Measurements from ENCODE around the gene NRIP3. TPM values are rescaled to one million over a fixed set of nuclear protein-coding genes. Genes with fewer than 3 reads are reported as not detected.
A peak's percentile ranks its signal among the peaks of the same experiment; 100 is the strongest.

NRIP3 gene
- total RNA-seq, 4 donors from 2014 or later = 0.80 to 1.7 TPM; not detected in 2

DNA sequence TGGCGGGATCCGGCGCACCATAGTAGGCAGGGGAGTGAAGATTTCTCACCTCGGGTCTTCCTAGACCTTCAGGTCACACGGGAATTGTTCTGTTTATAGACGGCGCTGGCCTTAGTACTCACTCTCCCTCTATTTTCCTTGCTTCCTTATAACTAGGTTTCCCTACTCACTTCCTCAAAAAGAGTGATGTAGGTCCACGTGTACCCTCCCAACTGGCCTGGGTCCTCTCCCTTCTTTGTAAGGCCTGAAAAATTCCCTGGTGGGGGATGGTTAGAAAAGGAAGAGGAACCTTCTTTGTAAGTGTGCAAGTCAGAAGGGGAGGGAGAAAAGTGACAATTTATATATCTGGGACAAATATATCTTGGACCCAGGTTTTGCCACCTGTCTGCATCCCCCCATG lies 36.6 kb downstream of the NRIP3 start:
- no peak for DNase-seq
- Histone ChIP-seq H3K4me1 (peaks cover 0 to 19% (median 10%) of the 10 kb centered on the region in 4 donors), H3K27ac (no peak overlapping the region), H3K9me3 (no peaks in the 10 kb centered on the region), H3K4me3 (no peak overlapping the region), H3K27me3 (no peaks in the 10 kb centered on the region), H3K36me3 (no peaks in the 10 kb centered on the region)
- TF ChIP-seq POLR2A (IDR thresholded peaks at IDR 0.05) = no peak
- TF ChIP-seq, protein P1, sequence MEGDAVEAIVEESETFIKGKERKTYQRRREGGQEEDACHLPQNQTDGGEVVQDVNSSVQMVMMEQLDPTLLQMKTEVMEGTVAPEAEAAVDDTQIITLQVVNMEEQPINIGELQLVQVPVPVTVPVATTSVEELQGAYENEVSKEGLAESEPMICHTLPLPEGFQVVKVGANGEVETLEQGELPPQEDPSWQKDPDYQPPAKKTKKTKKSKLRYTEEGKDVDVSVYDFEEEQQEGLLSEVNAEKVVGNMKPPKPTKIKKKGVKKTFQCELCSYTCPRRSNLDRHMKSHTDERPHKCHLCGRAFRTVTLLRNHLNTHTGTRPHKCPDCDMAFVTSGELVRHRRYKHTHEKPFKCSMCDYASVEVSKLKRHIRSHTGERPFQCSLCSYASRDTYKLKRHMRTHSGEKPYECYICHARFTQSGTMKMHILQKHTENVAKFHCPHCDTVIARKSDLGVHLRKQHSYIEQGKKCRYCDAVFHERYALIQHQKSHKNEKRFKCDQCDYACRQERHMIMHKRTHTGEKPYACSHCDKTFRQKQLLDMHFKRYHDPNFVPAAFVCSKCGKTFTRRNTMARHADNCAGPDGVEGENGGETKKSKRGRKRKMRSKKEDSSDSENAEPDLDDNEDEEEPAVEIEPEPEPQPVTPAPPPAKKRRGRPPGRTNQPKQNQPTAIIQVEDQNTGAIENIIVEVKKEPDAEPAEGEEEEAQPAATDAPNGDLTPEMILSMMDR (IDR thresholded peaks at IDR 0.05) = no peak

DNA sequence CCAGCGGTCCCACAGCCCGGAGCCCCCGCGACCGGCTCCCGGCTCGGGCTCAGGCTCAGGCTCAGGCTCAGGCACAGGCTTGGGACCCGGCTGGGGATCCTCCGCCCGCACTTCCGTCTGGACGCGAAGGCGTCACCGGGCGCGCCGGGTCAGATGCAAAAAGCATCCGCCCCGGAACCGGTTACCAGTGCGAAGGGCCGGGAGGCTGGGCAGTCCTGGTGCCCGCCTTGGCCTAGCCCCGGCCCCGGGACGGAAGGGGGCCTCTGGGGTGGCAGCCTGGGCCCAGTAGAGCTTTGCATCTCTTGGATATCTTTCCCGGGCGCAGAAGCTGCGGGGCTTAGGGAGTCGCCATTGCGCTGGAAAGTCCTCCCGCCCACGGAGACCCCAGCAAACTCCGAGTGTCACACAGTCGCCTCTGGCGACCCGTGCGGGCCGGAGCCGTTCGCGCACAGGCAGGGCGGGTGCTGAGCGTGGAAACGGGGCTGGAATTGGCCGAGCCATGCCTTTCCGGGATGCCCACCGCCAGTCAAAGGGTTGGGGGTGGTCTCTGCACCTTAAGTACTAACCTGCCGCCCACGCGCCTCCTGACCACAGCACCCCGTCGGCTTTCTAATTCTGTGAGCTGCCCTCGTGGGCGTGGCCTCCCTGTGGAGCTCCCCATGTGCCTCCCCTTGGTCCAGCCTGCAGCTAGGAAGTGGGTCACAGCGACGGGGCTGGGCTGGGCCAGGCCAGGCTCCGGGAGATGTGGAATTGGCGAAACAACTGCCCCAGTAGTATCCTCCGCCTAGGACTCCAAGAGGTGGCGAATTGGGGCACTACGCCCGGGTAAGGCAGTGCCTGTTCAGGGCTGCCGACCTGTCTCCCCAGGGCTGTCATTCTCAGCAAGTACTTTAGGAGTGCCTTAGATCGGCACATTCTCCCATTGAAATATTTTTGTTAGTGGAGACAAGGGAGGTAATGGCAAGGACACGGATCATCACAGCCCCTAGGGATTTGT lies 39.2 kb downstream of the NRIP3 start, which contains the start of gene TMEM9B:
Gene TMEM9B, minus strand, starts transcription at position 119 of the 997 bp plus-strand sequence. CDS start 129 bp downstream, outside the sequence.
- peak; percentile 89 to 96 (median 96) for DNase-seq
- peaks cover 0 to 31% (median 10%) of the 10 kb centered on the region in 4 donors for H3K4me1 ChIP-seq
- H3K9me3 ChIP-seq = no peaks in the 10 kb centered on the region
- H3K4me3 ChIP-seq = peak within 1 kb of the TSS; percentile 89 to 91 (median 90)
- peak within 1 kb of the TSS; percentile 95 to 96 (median 96) for H3K27ac ChIP-seq
- no peaks in the 10 kb centered on the region for H3K36me3 ChIP-seq
- H3K27me3 ChIP-seq = no peaks in the 10 kb centered on the region
- peak; percentile 94 to 96 for TF ChIP-seq POLR2A (IDR thresholded peaks at IDR 0.05)
- TF ChIP-seq, protein P1 (IDR thresholded peaks at IDR 0.05) = peak in 1 of 6 experiments; percentile 7

DNA sequence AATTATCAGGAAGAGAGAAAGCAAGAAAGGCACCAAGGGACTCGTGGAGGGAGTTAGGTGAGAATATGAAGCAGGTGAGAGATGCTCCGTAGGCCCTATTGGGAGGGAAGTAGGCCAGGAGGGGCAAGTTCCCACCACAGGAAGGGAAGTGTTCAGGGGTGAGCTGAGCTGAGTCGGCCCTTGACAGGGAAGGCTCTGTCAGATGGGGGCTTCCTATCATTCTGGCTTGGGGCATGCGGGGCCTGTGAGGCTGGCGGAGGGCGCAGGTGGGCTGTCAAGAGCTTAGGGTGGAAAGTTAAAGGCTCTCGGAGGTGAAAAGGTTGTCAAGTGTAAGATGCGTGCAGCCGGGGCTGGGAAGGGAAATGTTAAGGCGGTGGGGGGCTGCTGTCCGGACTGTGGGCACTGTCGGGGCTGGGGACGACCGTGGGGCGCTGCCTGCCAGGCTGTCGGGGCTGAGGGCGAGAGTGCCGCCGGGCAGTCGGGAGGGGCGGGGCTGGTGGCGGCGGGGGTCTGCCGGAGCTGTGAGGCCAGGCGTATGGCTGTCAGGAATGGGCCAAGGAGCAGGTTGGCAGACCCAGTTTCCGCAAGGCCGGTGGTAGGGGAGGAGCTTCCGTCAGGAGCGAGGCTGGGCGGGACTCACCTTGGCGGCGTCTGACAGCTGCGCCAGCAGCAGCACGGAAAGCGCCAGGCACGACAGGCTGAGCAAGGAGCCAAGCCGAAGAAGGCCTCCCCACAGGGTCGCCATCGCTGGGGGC lies 40.1 kb downstream of the NRIP3 start:
- Histone ChIP-seq H3K4me1 (peaks cover 0 to 40% (median 10%) of the 10 kb centered on the region in 4 donors), H3K36me3 (no peaks in the 10 kb centered on the region), H3K27me3 (no peaks in the 10 kb centered on the region), H3K4me3 (peak overlapping the region; percentile 89 to 91 (median 90)), H3K27ac (peak overlapping the region; percentile 95 to 96 (median 96)), H3K9me3 (no peaks in the 10 kb centered on the region)
- TF ChIP-seq POLR2A (IDR thresholded peaks at IDR 0.05) = no peak
- TF ChIP-seq, protein P1 (IDR thresholded peaks at IDR 0.05) = no peak
- peak in 2 of 3 donors; percentile 82 to 92 for DNase-seq

DNA sequence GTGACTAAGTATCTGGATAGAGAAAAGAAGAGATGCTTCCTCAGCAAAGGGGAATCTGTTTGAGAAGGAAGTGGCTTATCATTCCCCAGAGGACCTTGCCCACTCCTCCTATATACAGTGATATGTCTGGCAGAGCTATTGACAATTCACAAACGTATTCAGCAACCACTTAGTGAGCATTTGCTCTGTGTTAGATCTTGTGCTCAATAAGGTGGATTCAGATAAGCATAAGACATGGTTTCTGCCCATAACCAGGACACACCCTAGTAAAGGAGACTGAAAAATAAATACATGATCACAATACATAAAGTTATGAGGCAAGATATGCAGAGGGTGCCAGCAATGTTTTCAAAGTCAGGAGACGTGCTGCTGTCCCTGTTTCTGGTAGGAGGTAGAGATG lies 41.0 kb downstream of the NRIP3 start:
- Histone ChIP-seq H3K27ac (peak overlapping the region in 2 of 4 donors; percentile 96), H3K4me3 (peak overlapping the region in 2 of 4 donors; percentile 90 to 91), H3K9me3 (no peaks in the 10 kb centered on the region), H3K4me1 (peaks cover 0 to 41% (median 10%) of the 10 kb centered on the region in 4 donors), H3K27me3 (no peaks in the 10 kb centered on the region), H3K36me3 (no peaks in the 10 kb centered on the region)
- no peak for TF ChIP-seq POLR2A (IDR thresholded peaks at IDR 0.05)
- TF ChIP-seq, protein P1 (IDR thresholded peaks at IDR 0.05) = no peak
- no peak for DNase-seq

DNA sequence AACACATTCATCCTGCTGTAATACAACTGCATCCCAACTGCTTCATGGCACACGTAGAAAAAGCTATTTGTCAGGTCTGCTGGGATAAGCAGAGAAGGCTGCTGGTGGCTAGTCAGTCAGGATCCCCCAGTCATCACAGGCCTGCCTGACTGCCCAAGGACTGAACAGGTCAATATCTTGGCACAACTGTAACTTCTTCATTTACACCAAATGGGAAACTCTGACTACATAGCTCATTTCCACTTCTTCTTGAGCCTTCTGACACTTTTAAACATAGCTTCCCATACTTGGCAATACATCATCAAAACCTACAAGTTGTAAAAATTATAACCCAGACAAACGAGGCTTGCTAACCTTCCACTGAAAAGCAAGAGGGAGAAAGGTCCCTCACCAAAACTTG lies 42.4 kb downstream of the NRIP3 start:
- peaks cover 0 to 8% (median 0%) of the 10 kb centered on the region in 3 donors for H3K36me3 ChIP-seq
- no peaks in the 10 kb centered on the region for H3K9me3 ChIP-seq
- H3K27ac ChIP-seq = no peak overlapping the region
- TF ChIP-seq, protein P1 (IDR thresholded peaks at IDR 0.05) = no peak
- no peak for TF ChIP-seq POLR2A (IDR thresholded peaks at IDR 0.05)
- H3K4me3 ChIP-seq = no peak overlapping the region
- no peak for DNase-seq
- no peaks in the 10 kb centered on the region for H3K27me3 ChIP-seq
- peaks cover 0 to 41% (median 10%) of the 10 kb centered on the region in 4 donors for H3K4me1 ChIP-seq

All from Peyer's patch (tissue), 4 donors.